SK-N-SH (cell line): ENCODE data around the gene CHKB. TPM values are rescaled to one million over a fixed set of nuclear protein-coding genes. Genes with fewer than 3 reads are reported as not detected.

ENCODE experiments used
- CTCF ChIA-PET: fragments of 300-600, 350-600 bp; formaldehyde crosslinking; extraction: SDS; loops from one replicate; lab custom pipeline; 2021; lab: Yijun Ruan, JAX
- POLR2A ChIA-PET: fragments of 350-600 bp; sonication (Branson Sonifier 250); formaldehyde crosslinking; extraction: SDS; loops from one replicate; lab custom pipeline; 2020; ENCODE audit warnings: antibody characterized with exemption, inconsistent platforms; lab: Yijun Ruan, JAX
- DNase-seq: peaks from one replicate; pipeline ENCODE4 v3.0.0; 2012
- H2AFZ ChIP-seq: fragments of 200-600 bp; sonication (generic); 2 replicates; pipeline ENCODE4 v1.8.1; 2016; ENCODE audit warnings: antibody characterized with exemption, mild to moderate bottlenecking, low read depth
- H3F3A ChIP-seq: fragments of 200-600 bp; sonication (generic); replicated peaks from 2 replicates; pipeline ENCODE3; 2016; ENCODE audit warnings: antibody characterized with exemption, mild to moderate bottlenecking; ENCODE audit not compliant: insufficient read depth
- H3K27ac ChIP-seq, 2 experiments: fragments of 200-500 bp in 1 of 2; fragments of 200-600 bp in 1 of 2; sonication (Bioruptor generic) in 1 of 2; sonication (generic), shearing (Covaris generic) in 1 of 2; 2 replicates each; pipeline versions ENCODE4 v1.5.1 to v1.6.1; 2014 to 2016; ENCODE audit warnings: low read depth in 2 of 2, inconsistent platforms in 1 of 2, low read length in 1 of 2, mild to moderate bottlenecking in 1 of 2, mixed read lengths in 1 of 2
- H3K27me3 ChIP-seq: fragments of 200-600 bp; sonication (generic), shearing (Covaris generic); 2 replicates; pipeline ENCODE4 v1.6.1; 2016; ENCODE audit warnings: mixed run types; ENCODE audit not compliant: insufficient read depth
- H3K36me3 ChIP-seq, 2 experiments: fragments of 200-500 bp in 1 of 2; fragments of 200-600 bp in 1 of 2; sonication (Bioruptor generic) in 1 of 2; sonication (generic) in 1 of 2; replicated peaks in 1 of 2; 2 replicates each; pipeline versions ENCODE3 to v1.5.1; 2014 to 2016; ENCODE audit warnings: low read length in 1 of 2, mild to moderate bottlenecking in 1 of 2; ENCODE audit not compliant: insufficient read depth in 2 of 2, control insufficient read depth in 1 of 2
- H3K4me1 ChIP-seq, 2 experiments: fragments of 200-500 bp in 1 of 2; fragments of 200-600 bp in 1 of 2; sonication (Bioruptor generic) in 1 of 2; sonication (generic), shearing (Covaris generic) in 1 of 2; 2 replicates each; pipeline versions ENCODE4 v1.5.1 to v1.6.1; 2014 to 2016; ENCODE audit warnings: low read depth in 1 of 2, low read length in 1 of 2, mixed run types in 1 of 2; ENCODE audit not compliant: insufficient read depth in 2 of 2, control insufficient read depth in 1 of 2
- H3K4me2 ChIP-seq: fragments of 200-600 bp; sonication (generic), shearing (Covaris generic); 2 replicates; pipeline ENCODE4 v1.6.1; 2017; ENCODE audit warnings: mixed run types
- H3K4me3 ChIP-seq, 2 experiments: fragments of 200-500 bp in 1 of 2; fragments of 200-600 bp in 1 of 2; sonication (Bioruptor generic) in 1 of 2; sonication (generic), shearing (Covaris generic) in 1 of 2; 2 replicates each; pipeline versions ENCODE4 v1.5.1 to v1.8.1; 2014 to 2016; ENCODE audit warnings: low read depth in 2 of 2, inconsistent platforms in 1 of 2, low read length in 1 of 2, mild to moderate bottlenecking in 1 of 2, mixed read lengths in 1 of 2, moderate library complexity in 1 of 2
- H3K79me2 ChIP-seq: fragments of 200-600 bp; sonication (generic); 2 replicates; pipeline ENCODE4 v1.8.1; 2017; ENCODE audit warnings: mild to moderate bottlenecking; ENCODE audit not compliant: insufficient read depth
- H3K9ac ChIP-seq: fragments of 200-600 bp; sonication (generic); 2 replicates; pipeline ENCODE4 v1.6.1; 2017; ENCODE audit warnings: mixed run types
- H3K9me2 ChIP-seq: fragments of 200-600 bp; sonication (generic); 2 replicates; pipeline ENCODE4 v1.6.1; 2017; ENCODE audit warnings: mixed run types
- H3K9me3 ChIP-seq: fragments of 200-600 bp; sonication (generic); 2 replicates; pipeline ENCODE4 v1.6.1; 2017; ENCODE audit warnings: mixed run types, mild to moderate bottlenecking, moderate library complexity
- H4K20me1 ChIP-seq: fragments of 200-600 bp; sonication (generic); 2 replicates; pipeline ENCODE4 v1.6.1; 2017; ENCODE audit warnings: mild to moderate bottlenecking, mixed run types; ENCODE audit not compliant: insufficient read depth
- FOSL2 ChIP-seq: IDR thresholded peaks from 2 replicates; pipeline ENCODE4 v1.4.0; 2012; ENCODE audit warnings: low read depth, mild to moderate bottlenecking, moderate library complexity, borderline replicate concordance
- GABPA ChIP-seq: IDR thresholded peaks from 2 replicates; pipeline ENCODE4 v1.4.0; 2012; ENCODE audit warnings: low read depth, mild to moderate bottlenecking
- WGBS: methylation state at CpG from one replicate; pipeline ENCODE4 v1.1.6; 2017; ENCODE audit warnings: low lambda C conversion rate; 5-methylcytosine and 5-hydroxymethylcytosine counted together
- polyA plus RNA-seq, 3 experiments: library from polyadenylated mRNA; depleted of rRNA; stranded (reverse); fragments of >200 nt; gene quantifications; 2 replicates each; pipeline ENCODE4 v1.2.3, GENCODE V29; 2012

CHKB gene
- polyA plus RNA-seq, 1 of the 3 experiments (the other 2 are of a cell fraction) = 39.6 TPM

- H3K27ac ChIP-seq = no peak overlapping the region
- no peak for TF ChIP-seq GABPA
- TF ChIP-seq FOSL2 = no peak
- no peak overlapping the region for H3K4me3 ChIP-seq
- no peaks in the 10 kb centered on the region for H3K9me2 ChIP-seq
- H3K9me3 ChIP-seq = no peaks in the 10 kb centered on the region
- peaks cover 19% of the 10 kb centered on the region for H3F3A ChIP-seq
- H3K4me2 ChIP-seq = no peak overlapping the region
- H3K4me1 ChIP-seq = peaks cover 1 to 25% of the 10 kb centered on the region in 2 experiments; a peak in 1 of 4 replicates
- H3K79me2 ChIP-seq = peaks cover 1% of the 10 kb centered on the region
- WGBS = 98% methylated on average over 12 of the region's 50 CpGs
- CTCF ChIA-PET = interaction anchor here (0.6 to 2.4 kb wide), 2 partner anchors 33 to 234 kb away, joined by 3 to 13 read pairs; partner anchors contain the start of gene SYCE3
- no peaks in the 10 kb centered on the region for H3K27me3 ChIP-seq
- no peak overlapping the region for H3K9ac ChIP-seq
- no peaks in the 10 kb centered on the region for H3K36me3 ChIP-seq
- H4K20me1 ChIP-seq = peaks cover under 1% of the 10 kb centered on the region; the same call in 1 of the 2 replicates
- POLR2A ChIA-PET = no interaction called here
- no peak for DNase-seq
- no peak overlapping the region for H2AFZ ChIP-seq
Measured at GRCh38 chr22:50529416-50529896, 53.2 kb downstream of the CHKB start.

Other genes with a start within 250 kb of the CHKB start
- gene PPP6R2, start 239.5 kb downstream of the CHKB start, polyA plus RNA-seq (2012; rRNA removed) = 45.1 and 45.7 TPM in 2 replicates
- gene SBF1, start 107.8 kb downstream of the CHKB start, polyA plus RNA-seq (2012; rRNA removed) = 24.2 and 29.1 TPM in 2 replicates
- 0.49 and 0.61 TPM in 2 replicates for gene ADM2, start 101.3 kb downstream of the CHKB start, polyA plus RNA-seq (2012; rRNA removed)
- 0.05 and 0.06 TPM in 2 replicates for gene MIOX, start 96.0 kb downstream of the CHKB start, polyA plus RNA-seq (2012; rRNA removed)
- gene LMF2, start 75.1 kb downstream of the CHKB start, polyA plus RNA-seq (2012; rRNA removed) = 34.3 and 42.8 TPM in 2 replicates
- gene NCAPH2, start 74.6 kb downstream of the CHKB start, polyA plus RNA-seq (2012; rRNA removed) = 21.1 and 22.4 TPM in 2 replicates
- gene SCO2, start 57.3 kb downstream of the CHKB start, polyA plus RNA-seq (2012; rRNA removed) = 3.2 and 4.0 TPM in 2 replicates
- 1.1 and 1.7 TPM in 2 replicates for gene TYMP, start 52.8 kb downstream of the CHKB start, polyA plus RNA-seq (2012; rRNA removed)
- gene KLHDC7B, start 37.0 kb downstream of the CHKB start, polyA plus RNA-seq (2012; rRNA removed) = 0.03 and 0.07 TPM in 2 replicates
- 2.1 and 3.6 TPM in 2 replicates for gene SYCE3, start 19.9 kb downstream of the CHKB start, polyA plus RNA-seq (2012; rRNA removed)
- gene CPT1B, start 4.4 kb downstream of the CHKB start, polyA plus RNA-seq (2012; rRNA removed) = 33.2 and 40.4 TPM in 2 replicates
- gene MAPK8IP2, start 17.9 kb upstream of the CHKB start, polyA plus RNA-seq (2012; rRNA removed) = 2.3 and 2.7 TPM in 2 replicates
- 34.2 and 34.4 TPM in 2 replicates for gene ARSA, start 45.3 kb upstream of the CHKB start, polyA plus RNA-seq (2012; rRNA removed)
- gene SHANK3, start 90.0 kb upstream of the CHKB start, polyA plus RNA-seq (2012; rRNA removed) = 0.88 and 1.5 TPM in 2 replicates
- gene ACR, start 155.4 kb upstream of the CHKB start, polyA plus RNA-seq (2012; rRNA removed) = 0.08 and 0.15 TPM in 2 replicates
- 61.7 and 72.9 TPM in 2 replicates for gene RABL2B, start 200.8 kb upstream of the CHKB start, polyA plus RNA-seq (2012; rRNA removed)